HepG2 (cell line): ENCODE measurements around the gene PPP1R12C. TPM values are rescaled to one million over a fixed set of nuclear protein-coding genes. Genes with fewer than 3 reads are reported as not detected.

ENCODE experiments used
- ATAC-seq: fragments of 200-7000 bp; cut with Tn5 transposase; 3 replicates; pipeline ENCODE4 v1.9.1; 2020; ENCODE audit warnings: mild to moderate bottlenecking, moderate library complexity
- BruUV-seq: library from RNA; stranded (reverse); fragments of 400-500 nt; replicated peaks from 2 replicates; lab custom pipeline; 2021; lab: Mats Ljungman, UMichigan
- CTCF ChIA-PET: fragments of 300-600 bp; formaldehyde crosslinking; extraction: SDS; loops from one replicate; lab custom pipeline; 2021; ENCODE audit warnings: low total read pairs, inconsistent platforms, low intra/inter-chr PET ratio; lab: Yijun Ruan, JAX
- POLR2A ChIA-PET: fragments of 350-600 bp; sonication (Branson Sonifier 250); formaldehyde crosslinking; loops from one replicate; lab custom pipeline; 2020; ENCODE audit warnings: antibody characterized with exemption, inconsistent platforms; lab: Yijun Ruan, JAX
- DNase-seq: peaks from one replicate; pipeline ENCODE4 v3.0.0-alpha.2; 2015; ENCODE audit warnings: low spot score
- FAIRE-seq: peaks from 3 replicates; lab custom pipeline; 2011; peaks lifted over from hg19 to GRCh38; lab: Jason Lieb, UNC
- H2AFZ ChIP-seq: one replicate; pipeline ENCODE4 v1.6.1; 2011; ENCODE audit warnings: low read length, inconsistent platforms
- H3K27ac ChIP-seq: fragments of 300-600 bp; 3 replicates; pipeline ENCODE4 v1.8.0; 2011; ENCODE audit warnings: mixed run types, mild to moderate bottlenecking, mixed read lengths, low read length, inconsistent platforms; ENCODE audit not compliant: insufficient read depth; ENCODE audit errors: extremely low read length
- H3K27me3 ChIP-seq, 2 experiments: fragments of 200-600 bp in 1 of 2; 2 replicates in 1 of 2; 3 replicates in 1 of 2; pipeline versions ENCODE4 v1.6.0 to v1.8.0; 2011; ENCODE audit warnings: low read length in 2 of 2, mild to moderate bottlenecking in 2 of 2, moderate library complexity in 2 of 2, inconsistent platforms in 1 of 2; ENCODE audit not compliant: insufficient read depth in 2 of 2, control insufficient read depth in 1 of 2
- H3K36me3 ChIP-seq, 2 experiments: fragments of 200-600 bp in 1 of 2; replicated peaks in 1 of 2; 2 replicates in 1 of 2; 3 replicates in 1 of 2; pipeline versions ENCODE4 v1.5.1 to v1.8.0; 2011; ENCODE audit warnings: low read length in 2 of 2, inconsistent platforms in 1 of 2; ENCODE audit not compliant: insufficient read depth in 2 of 2, control insufficient read depth in 1 of 2
- H3K4me1 ChIP-seq: 2 replicates; pipeline ENCODE4 v1.5.1; 2012; ENCODE audit warnings: low read length, inconsistent platforms; ENCODE audit not compliant: insufficient read depth
- H3K4me2 ChIP-seq: 2 replicates; pipeline ENCODE4 v1.6.0; 2011; ENCODE audit warnings: low read depth, low read length, inconsistent platforms
- H3K4me3 ChIP-seq, 3 experiments: fragments of 200-600 bp in 1 of 3; sonication (generic), shearing (Covaris generic) in 1 of 3; replicated peaks in 1 of 3; 2 replicates each; pipeline ENCODE4 v1.5.1; 2011 to 2016; ENCODE audit warnings: low read length in 3 of 3, inconsistent platforms in 2 of 3, low read depth in 2 of 3, mild to moderate bottlenecking in 2 of 3, control low read depth in 1 of 3, mixed read lengths in 1 of 3; ENCODE audit not compliant: insufficient read depth in 1 of 3
- H3K79me2 ChIP-seq: one replicate; pipeline ENCODE4 v1.6.1; 2011; ENCODE audit warnings: low read length, inconsistent platforms; ENCODE audit not compliant: insufficient read depth
- H3K9ac ChIP-seq: 2 replicates; pipeline ENCODE4 v1.6.0; 2011; ENCODE audit warnings: mild to moderate bottlenecking, low read depth, low read length, inconsistent platforms; ENCODE audit not compliant: insufficient read depth
- H3K9me3 ChIP-seq: 2 replicates; pipeline ENCODE4 v1.5.1; 2012; ENCODE audit warnings: mild to moderate bottlenecking, low read length
- H4K20me1 ChIP-seq: 2 replicates; pipeline ENCODE4 v1.6.0; 2011; ENCODE audit warnings: inconsistent platforms, mild to moderate bottlenecking, low read length, moderate library complexity; ENCODE audit not compliant: insufficient read depth
- FOSL2 ChIP-seq: sonication (generic); formaldehyde crosslinking; IDR thresholded peaks from 2 replicates; pipeline ENCODE4 v1.4.0; 2020; ENCODE audit warnings: missing genetic modification reagents
- RARG ChIP-seq: sonication (generic); formaldehyde crosslinking; IDR thresholded peaks from 2 replicates; pipeline ENCODE4 v1.4.0; 2020; ENCODE audit warnings: low read depth, mild to moderate bottlenecking, missing genetic modification reagents
- U2AF2 ChIP-seq: fragments of 200-400 bp; formaldehyde crosslinking; IDR thresholded peaks from 2 replicates; pipeline ENCODE4 v1.6.1; 2017; ENCODE audit warnings: low read depth, mild to moderate bottlenecking, low read length
- ZNF329 ChIP-seq: sonication (generic); formaldehyde crosslinking; IDR thresholded peaks from 2 replicates; pipeline ENCODE4 v1.9.0; 2021; ENCODE audit warnings: low read depth, mild to moderate bottlenecking, missing genetic modification reagents
- ZNF331 ChIP-seq: sonication (generic); formaldehyde crosslinking; IDR thresholded peaks from 2 replicates; pipeline ENCODE4 v1.4.0; 2020; ENCODE audit warnings: missing genetic modification reagents
- ZNF670 ChIP-seq: sonication (generic); formaldehyde crosslinking; IDR thresholded peaks from 2 replicates; pipeline ENCODE4 v1.8.0; 2022; ENCODE audit warnings: mild to moderate bottlenecking, missing genetic modification reagents, borderline replicate concordance
- ZNF891 ChIP-seq: sonication (generic); formaldehyde crosslinking; IDR thresholded peaks from 2 replicates; pipeline ENCODE4 v1.5.0; 2020; ENCODE audit warnings: mild to moderate bottlenecking, missing genetic modification reagents
- WGBS: methylation state at CpG from one replicate; pipeline ENCODE4 v1.1.6; 2017; ENCODE audit warnings: low lambda C conversion rate; 5-methylcytosine and 5-hydroxymethylcytosine counted together
- in situ Hi-C: cut with HindIII; loops from 2 replicates; pipeline ENCODE4 v1.10.0; 2017; ENCODE audit warnings: low pct_unique_long_range_greater_than_20kb; ENCODE audit not compliant: extremely low pct_ligation_motif_present
- intact Hi-C: fragments of 100-400 bp; cut with micrococcal nuclease; formaldehyde crosslinking; loops from one replicate; pipeline ENCODE4 v1.10.0; 2022; ENCODE audit not compliant: unreplicated experiment
- polyA plus RNA-seq, 8 experiments: library from polyadenylated mRNA; depleted of rRNA in 3 of 8; stranded (reverse) in 7 of 8; unstranded in 1 of 8; fragments of >200 nt; fragmentation: Illumina TruSeq in 4 of 8; extraction: Trizol in 4 of 8; gene quantifications; 2 replicates each; pipeline versions ENCODE4 v1.2.1 to v1.2.3, GENCODE V29; 2011 to 2016; ENCODE audit warnings: low read depth in 4 of 8, missing spikeins in 1 of 8, mixed read lengths in 1 of 8; ENCODE audit not compliant: insufficient read depth in 1 of 8
- total RNA-seq, 5 experiments: library from RNA; depleted of rRNA; stranded (reverse); fragments of >200 nt; fragmentation: Illumina TruSeq; extraction: Trizol; gene quantifications; 2 replicates each; pipeline ENCODE4 v1.2.3, GENCODE V29; 2016; ENCODE audit warnings: low read depth in 1 of 5
- TF ChIP-seq, protein P1 (sequence below): sonication (generic); formaldehyde crosslinking; conservative IDR thresholded peaks from 2 replicates; pipeline ENCODE4 v1.5.0; 2020; ENCODE audit warnings: missing genetic modification reagents
- TF ChIP-seq, protein P2 (sequence below): sonication (generic); formaldehyde crosslinking; IDR thresholded peaks from 2 replicates; pipeline ENCODE4 v1.5.0; 2020; ENCODE audit warnings: mild to moderate bottlenecking, low read depth, missing genetic modification reagents, borderline replicate concordance
- TF ChIP-seq, protein P3 (sequence below): sonication (generic); formaldehyde crosslinking; IDR thresholded peaks from 2 replicates; pipeline ENCODE4 v1.8.1; 2023; ENCODE audit warnings: mild to moderate bottlenecking, inconsistent platforms, moderate library complexity, missing genetic modification reagents, borderline replicate concordance
- TF ChIP-seq, protein P4 (sequence below): sonication (generic); formaldehyde crosslinking; IDR thresholded peaks from 2 replicates; pipeline ENCODE4 v1.9.0; 2021; ENCODE audit warnings: missing genetic modification reagents, borderline replicate concordance

PPP1R12C gene
- total and polyA plus RNA-seq, 2 of the 13 experiments (the other 11 are each of a cell fraction or from before 2014, with no cell fraction given), result 29.7 to 30.3 TPM

DNA sequence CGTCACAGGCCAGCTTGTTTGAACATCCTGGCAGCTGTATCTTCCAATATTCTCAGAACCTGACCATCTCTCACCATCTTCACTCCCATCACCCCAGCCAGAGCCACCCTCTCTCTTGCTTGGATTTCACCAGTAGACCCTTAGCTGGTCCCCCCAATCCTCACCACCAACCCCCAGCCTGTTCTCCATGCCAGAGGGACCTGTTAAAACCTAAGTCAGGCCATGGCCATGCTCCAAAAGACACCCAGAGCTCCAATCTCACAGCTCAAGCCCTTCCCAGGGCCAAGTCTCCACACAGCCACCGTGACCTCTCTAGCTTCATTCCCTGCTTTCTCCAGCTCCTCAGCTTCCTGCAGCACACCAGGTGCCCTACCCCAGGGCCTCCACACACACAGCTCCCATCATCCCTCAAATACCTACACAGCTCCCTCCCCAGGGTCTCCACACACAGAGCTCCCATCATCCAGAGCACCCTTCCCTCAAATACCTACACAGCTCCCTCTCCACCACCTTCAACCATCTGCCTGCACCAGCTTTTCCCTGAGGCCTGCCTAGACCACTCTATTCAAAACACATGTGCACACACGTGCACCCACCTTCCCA lies 28.0 kb downstream of the PPP1R12C start:
- no TSS peak for BruUV-seq
- H3K27ac ChIP-seq, result no peak overlapping the region
- CTCF ChIA-PET, result no interaction called here
- ATAC-seq (no peak), FAIRE-seq (no peak), DNase-seq (no peak)
- TF ChIP-seq, protein P1, sequence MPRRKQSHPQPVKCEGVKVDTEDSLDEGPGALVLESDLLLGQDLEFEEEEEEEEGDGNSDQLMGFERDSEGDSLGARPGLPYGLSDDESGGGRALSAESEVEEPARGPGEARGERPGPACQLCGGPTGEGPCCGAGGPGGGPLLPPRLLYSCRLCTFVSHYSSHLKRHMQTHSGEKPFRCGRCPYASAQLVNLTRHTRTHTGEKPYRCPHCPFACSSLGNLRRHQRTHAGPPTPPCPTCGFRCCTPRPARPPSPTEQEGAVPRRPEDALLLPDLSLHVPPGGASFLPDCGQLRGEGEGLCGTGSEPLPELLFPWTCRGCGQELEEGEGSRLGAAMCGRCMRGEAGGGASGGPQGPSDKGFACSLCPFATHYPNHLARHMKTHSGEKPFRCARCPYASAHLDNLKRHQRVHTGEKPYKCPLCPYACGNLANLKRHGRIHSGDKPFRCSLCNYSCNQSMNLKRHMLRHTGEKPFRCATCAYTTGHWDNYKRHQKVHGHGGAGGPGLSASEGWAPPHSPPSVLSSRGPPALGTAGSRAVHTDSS (CRISPR knock-in tag), result no peak
- TF ChIP-seq RARG (no peak), ZNF331 (no peak), U2AF2 (no peak), ZNF329 (CRISPR knock-in tag) (no peak), ZNF670 (CRISPR knock-in tag) (no peak), FOSL2 (CRISPR knock-in tag) (no peak), ZNF891 (no peak)
- TF ChIP-seq, protein P2, sequence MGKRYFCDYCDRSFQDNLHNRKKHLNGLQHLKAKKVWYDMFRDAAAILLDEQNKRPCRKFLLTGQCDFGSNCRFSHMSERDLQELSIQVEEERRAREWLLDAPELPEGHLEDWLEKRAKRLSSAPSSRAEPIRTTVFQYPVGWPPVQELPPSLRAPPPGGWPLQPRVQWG (CRISPR knock-in tag), result no peak
- TF ChIP-seq, protein P3, sequence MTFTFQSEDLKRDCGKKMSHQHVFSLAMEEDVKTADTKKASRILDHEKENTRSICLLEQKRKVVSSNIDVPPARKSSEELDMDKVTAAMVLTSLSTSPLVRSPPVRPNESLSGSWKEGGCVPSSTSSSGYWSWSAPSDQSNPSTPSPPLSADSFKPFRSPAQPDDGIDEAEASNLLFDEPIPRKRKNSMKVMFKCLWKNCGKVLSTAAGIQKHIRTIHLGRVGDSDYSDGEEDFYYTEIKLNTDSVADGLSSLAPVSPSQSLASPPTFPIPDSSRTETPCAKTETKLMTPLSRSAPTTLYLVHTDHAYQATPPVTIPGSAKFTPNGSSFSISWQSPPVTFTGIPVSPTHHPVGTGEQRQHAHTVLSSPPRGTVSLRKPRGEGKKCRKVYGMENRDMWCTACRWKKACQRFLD (CRISPR knock-in tag), result no peak
- TF ChIP-seq, protein P4, sequence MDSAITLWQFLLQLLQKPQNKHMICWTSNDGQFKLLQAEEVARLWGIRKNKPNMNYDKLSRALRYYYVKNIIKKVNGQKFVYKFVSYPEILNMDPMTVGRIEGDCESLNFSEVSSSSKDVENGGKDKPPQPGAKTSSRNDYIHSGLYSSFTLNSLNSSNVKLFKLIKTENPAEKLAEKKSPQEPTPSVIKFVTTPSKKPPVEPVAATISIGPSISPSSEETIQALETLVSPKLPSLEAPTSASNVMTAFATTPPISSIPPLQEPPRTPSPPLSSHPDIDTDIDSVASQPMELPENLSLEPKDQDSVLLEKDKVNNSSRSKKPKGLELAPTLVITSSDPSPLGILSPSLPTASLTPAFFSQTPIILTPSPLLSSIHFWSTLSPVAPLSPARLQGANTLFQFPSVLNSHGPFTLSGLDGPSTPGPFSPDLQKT (CRISPR knock-in tag), result no peak
- H3K4me2 ChIP-seq, result no peak overlapping the region
- peaks cover 1 to 2% of the 10 kb centered on the region in 2 experiments; a peak in 2 of 5 replicates for H3K36me3 ChIP-seq
- H4K20me1 ChIP-seq, result peaks cover 6% of the 10 kb centered on the region; the same call in 1 of the 2 replicates
- in situ Hi-C loops, result loop anchor here (5.0 kb wide), 1 partner anchor 33 kb away; no protein-coding TSS in a partner anchor
- no peak overlapping the region for H3K9ac ChIP-seq
- H3K4me1 ChIP-seq, result no peaks in the 10 kb centered on the region
- no peaks in the 10 kb centered on the region for H3K9me3 ChIP-seq
- WGBS, result 97% methylated on average over 3 of the region's 3 CpGs
- H3K27me3 ChIP-seq, result no peaks in the 10 kb centered on the region
- H2AFZ ChIP-seq, result no peak overlapping the region
- no peak overlapping the region for H3K4me3 ChIP-seq
- POLR2A ChIA-PET, result no interaction called here
- intact Hi-C loops, result no loop called here
- no peaks in the 10 kb centered on the region for H3K79me2 ChIP-seq
